ENCODE measurements around the gene KRTAP1-4.

DNA sequence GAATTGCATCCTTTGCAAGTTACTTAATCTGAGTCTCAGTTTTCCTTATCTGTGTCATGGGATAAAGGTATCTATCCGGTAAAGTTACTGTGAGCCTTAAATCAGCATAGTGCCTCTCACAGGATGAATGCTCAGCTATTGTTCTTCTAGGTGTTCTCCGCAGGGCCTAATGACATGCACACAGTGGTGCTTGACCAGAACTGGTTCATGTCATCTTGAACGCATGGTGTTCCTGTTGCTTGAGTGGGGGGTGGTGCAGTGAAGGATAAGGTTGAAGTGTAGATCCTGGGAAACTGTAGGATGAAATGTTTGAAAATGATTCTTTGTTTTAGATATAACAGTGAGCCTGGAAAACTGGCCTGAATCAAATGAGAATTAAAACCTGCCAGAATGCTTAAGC, 49.9 kb downstream of the KRTAP1-4 start:
- TF ChIP-seq, protein P1, sequence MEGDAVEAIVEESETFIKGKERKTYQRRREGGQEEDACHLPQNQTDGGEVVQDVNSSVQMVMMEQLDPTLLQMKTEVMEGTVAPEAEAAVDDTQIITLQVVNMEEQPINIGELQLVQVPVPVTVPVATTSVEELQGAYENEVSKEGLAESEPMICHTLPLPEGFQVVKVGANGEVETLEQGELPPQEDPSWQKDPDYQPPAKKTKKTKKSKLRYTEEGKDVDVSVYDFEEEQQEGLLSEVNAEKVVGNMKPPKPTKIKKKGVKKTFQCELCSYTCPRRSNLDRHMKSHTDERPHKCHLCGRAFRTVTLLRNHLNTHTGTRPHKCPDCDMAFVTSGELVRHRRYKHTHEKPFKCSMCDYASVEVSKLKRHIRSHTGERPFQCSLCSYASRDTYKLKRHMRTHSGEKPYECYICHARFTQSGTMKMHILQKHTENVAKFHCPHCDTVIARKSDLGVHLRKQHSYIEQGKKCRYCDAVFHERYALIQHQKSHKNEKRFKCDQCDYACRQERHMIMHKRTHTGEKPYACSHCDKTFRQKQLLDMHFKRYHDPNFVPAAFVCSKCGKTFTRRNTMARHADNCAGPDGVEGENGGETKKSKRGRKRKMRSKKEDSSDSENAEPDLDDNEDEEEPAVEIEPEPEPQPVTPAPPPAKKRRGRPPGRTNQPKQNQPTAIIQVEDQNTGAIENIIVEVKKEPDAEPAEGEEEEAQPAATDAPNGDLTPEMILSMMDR (conservative IDR thresholded peaks at IDR 0.05; ENCODE audit: low read depth, low read length) = no peak
- no peak for TF ChIP-seq EZH2 (IDR thresholded peaks at IDR 0.05; ENCODE audit: low read length, unreplicated experiment)
